ENCODE results near the gene GGTA1. TPM values are rescaled to one million over a fixed set of nuclear protein-coding genes. Genes with fewer than 3 reads are reported as not detected.

Gene GGTA1
- total RNA-seq, 1 experiment from 2014 or later, result not detected

GRCh38 chr9:121538221-121538620 lies 38.6 kb upstream of the GGTA1 start:
- no peak overlapping the region for H3K27ac ChIP-seq (ENCODE audit: low read depth, low read length)
- no peak overlapping the region for H3K4me2 ChIP-seq (ENCODE audit: low read length)
- no peak overlapping the region for H2AFZ ChIP-seq (ENCODE audit: low read depth, low read length, poor library complexity, severe bottlenecking)
- no peak overlapping the region for H3K9ac ChIP-seq (ENCODE audit: low read length)
- TF ChIP-seq CTCF (IDR thresholded peaks at IDR 0.05 in 2 of 3, conservative IDR thresholded peaks at IDR 0.05 in 1 of 3; ENCODE audit: borderline replicate concordance in 1 of 3, insufficient read depth in 1 of 3, low read depth in 2 of 3, low read length in 2 of 3) (peak; percentile 37 to 73 (median 47); a peak in 5 of 6 replicates), CEBPB (IDR thresholded peaks at IDR 0.05; ENCODE audit: low read depth) (no peak), RAD21 (IDR thresholded peaks at IDR 0.05; ENCODE audit: low read depth) (peak; percentile 84)
- intact Hi-C loops (cut with micrococcal nuclease), result loop anchor here (1.0 to 5.0 kb wide), 3 partner anchors 92 to 326 kb away; no protein-coding TSS in a partner anchor
- H3K4me1 ChIP-seq (ENCODE audit: control insufficient read depth in 1 of 2, insufficient read depth in 2 of 2, low read length in 2 of 2), result no peaks in the 10 kb centered on the region; a peak in 1 of 4 replicates
- peak; percentile 48 for DNase-seq (ENCODE audit: low read depth, low spot score)
- no peaks in the 10 kb centered on the region for H3K9me3 ChIP-seq (ENCODE audit: control insufficient read depth in 1 of 2, insufficient read depth in 1 of 2, low read depth in 1 of 2, low read length in 2 of 2)
- CTCF ChIA-PET, result interaction anchor here (0.8 to 1.6 kb wide), 5 partner anchors 98 to 325 kb away, joined by 3 read pairs; no protein-coding TSS in a partner anchor
- no peak overlapping the region for H3K4me3 ChIP-seq (replicated peaks in 1 of 2; ENCODE audit: low read depth in 1 of 2, low read length in 2 of 2)
- RAD21 ChIA-PET (ENCODE audit: low non-redundant PET in 1 of 2, low total read pairs in 2 of 2, uncharacterized antibody in 2 of 2, unreplicated experiment in 2 of 2), result no interaction called here
- H3K9me2 ChIP-seq (ENCODE audit: insufficient read depth), result no peaks in the 10 kb centered on the region
- H3K36me3 ChIP-seq (ENCODE audit: control insufficient read depth in 1 of 2, insufficient read depth in 2 of 2, low read length in 2 of 2), result no peaks in the 10 kb centered on the region
- H3K79me2 ChIP-seq (ENCODE audit: insufficient read depth, low read length), result no peaks in the 10 kb centered on the region
- no TSS peak for BruUV-seq (replicated peaks)
- H4K20me1 ChIP-seq (ENCODE audit: insufficient read depth), result no peaks in the 10 kb centered on the region
- POLR2A ChIA-PET, result no interaction called here
- H3K27me3 ChIP-seq (ENCODE audit: insufficient read depth, low read length), result no peaks in the 10 kb centered on the region
- peak; percentile 97 for ATAC-seq

- ChIA-PET POLR2A (no interaction called here), RAD21 (ENCODE audit: low non-redundant PET in 1 of 2, low total read pairs in 2 of 2, uncharacterized antibody in 2 of 2, unreplicated experiment in 2 of 2) (no interaction called here), CTCF (interaction anchor here (1.9 kb wide), 1 partner anchor 74 kb away, joined by 6 read pairs; no protein-coding TSS in a partner anchor)
- intact Hi-C loops (cut with micrococcal nuclease), result loop anchor here (5.0 kb wide), 1 partner anchor 325 kb away; no protein-coding TSS in a partner anchor
- ATAC-seq (no peak), DNase-seq (ENCODE audit: low read depth, low spot score) (no peak)
- H3K4me1 ChIP-seq (ENCODE audit: control insufficient read depth in 1 of 2, insufficient read depth in 2 of 2, low read length in 2 of 2), result no peaks in the 10 kb centered on the region; a peak in 1 of 4 replicates
- H3K9me2 ChIP-seq (ENCODE audit: insufficient read depth), result no peaks in the 10 kb centered on the region
- no peak overlapping the region for H3K27ac ChIP-seq (ENCODE audit: low read depth, low read length)
- H3K4me2 ChIP-seq (ENCODE audit: low read length), result no peak overlapping the region
- no peaks in the 10 kb centered on the region for H3K36me3 ChIP-seq (ENCODE audit: control insufficient read depth in 1 of 2, insufficient read depth in 2 of 2, low read length in 2 of 2)
- BruUV-seq (replicated peaks), result no TSS peak
- no peak overlapping the region for H3K4me3 ChIP-seq (replicated peaks in 1 of 2; ENCODE audit: low read depth in 1 of 2, low read length in 2 of 2)
- no peaks in the 10 kb centered on the region for H3K79me2 ChIP-seq (ENCODE audit: insufficient read depth, low read length)
- H4K20me1 ChIP-seq (ENCODE audit: insufficient read depth), result no peaks in the 10 kb centered on the region
- no peaks in the 10 kb centered on the region for H3K9me3 ChIP-seq (ENCODE audit: control insufficient read depth in 1 of 2, insufficient read depth in 1 of 2, low read depth in 1 of 2, low read length in 2 of 2)
- H2AFZ ChIP-seq (ENCODE audit: low read depth, low read length, poor library complexity, severe bottlenecking), result no peak overlapping the region
- no peaks in the 10 kb centered on the region for H3K27me3 ChIP-seq (ENCODE audit: insufficient read depth, low read length)
- H3K9ac ChIP-seq (ENCODE audit: low read length), result no peak overlapping the region
- no peak for TF ChIP-seq SP1 (IDR thresholded peaks at IDR 0.05; ENCODE audit: low read depth)
- TF ChIP-seq ELF1 (IDR thresholded peaks at IDR 0.05; ENCODE audit: borderline replicate concordance, low read depth), result no peak
- no peak for TF ChIP-seq ZFX (IDR thresholded peaks at IDR 0.05)
- TF ChIP-seq EGR1 (IDR thresholded peaks at IDR 0.05; ENCODE audit: low read depth), result no peak
- TF ChIP-seq CBX3 (IDR thresholded peaks at IDR 0.05; ENCODE audit: low read depth), result no peak
- no peak for TF ChIP-seq JUND (IDR thresholded peaks at IDR 0.05)
- no peak for TF ChIP-seq TCF7L2 (IDR thresholded peaks at IDR 0.05; ENCODE audit: borderline replicate concordance, extremely low read depth, insufficient read depth, insufficient read length)
- TF ChIP-seq EZH2phosphoT487 (IDR thresholded peaks at IDR 0.05; ENCODE audit: borderline replicate concordance), result no peak
- TF ChIP-seq SRF (IDR thresholded peaks at IDR 0.05; ENCODE audit: low read depth), result no peak
- no peak for TF ChIP-seq POLR2A (IDR thresholded peaks at IDR 0.05; ENCODE audit: borderline replicate concordance, extremely low read depth, insufficient read depth, insufficient read length)
- TF ChIP-seq RAD21 (IDR thresholded peaks at IDR 0.05; ENCODE audit: low read depth), result no peak
- no peak for TF ChIP-seq ZBTB33 (IDR thresholded peaks at IDR 0.05; ENCODE audit: extremely low read depth, insufficient replicate concordance, low read length)
- no peak for TF ChIP-seq POLR2AphosphoS5 (IDR thresholded peaks at IDR 0.05; ENCODE audit: low read depth, low read length)
Measured at GRCh38 chr9:121537283-121537682, 37.6 kb upstream of the GGTA1 start.

Data from HCT116 (cell line).